Right kidney (tissue), 1 donor: ENCODE results near the gene ULK3.
A peak's percentile ranks its signal among the peaks of the same experiment; 100 is the strongest.

ENCODE experiments used
- DNase-seq: peaks from one replicate; pipeline ENCODE4 v3.0.0-alpha.2; 2016

The ULK3 gene

GRCh38 chr15:74840851-74841775, 1.8 kb downstream of the ULK3 start:
- DNase-seq, result no peak

DNA sequence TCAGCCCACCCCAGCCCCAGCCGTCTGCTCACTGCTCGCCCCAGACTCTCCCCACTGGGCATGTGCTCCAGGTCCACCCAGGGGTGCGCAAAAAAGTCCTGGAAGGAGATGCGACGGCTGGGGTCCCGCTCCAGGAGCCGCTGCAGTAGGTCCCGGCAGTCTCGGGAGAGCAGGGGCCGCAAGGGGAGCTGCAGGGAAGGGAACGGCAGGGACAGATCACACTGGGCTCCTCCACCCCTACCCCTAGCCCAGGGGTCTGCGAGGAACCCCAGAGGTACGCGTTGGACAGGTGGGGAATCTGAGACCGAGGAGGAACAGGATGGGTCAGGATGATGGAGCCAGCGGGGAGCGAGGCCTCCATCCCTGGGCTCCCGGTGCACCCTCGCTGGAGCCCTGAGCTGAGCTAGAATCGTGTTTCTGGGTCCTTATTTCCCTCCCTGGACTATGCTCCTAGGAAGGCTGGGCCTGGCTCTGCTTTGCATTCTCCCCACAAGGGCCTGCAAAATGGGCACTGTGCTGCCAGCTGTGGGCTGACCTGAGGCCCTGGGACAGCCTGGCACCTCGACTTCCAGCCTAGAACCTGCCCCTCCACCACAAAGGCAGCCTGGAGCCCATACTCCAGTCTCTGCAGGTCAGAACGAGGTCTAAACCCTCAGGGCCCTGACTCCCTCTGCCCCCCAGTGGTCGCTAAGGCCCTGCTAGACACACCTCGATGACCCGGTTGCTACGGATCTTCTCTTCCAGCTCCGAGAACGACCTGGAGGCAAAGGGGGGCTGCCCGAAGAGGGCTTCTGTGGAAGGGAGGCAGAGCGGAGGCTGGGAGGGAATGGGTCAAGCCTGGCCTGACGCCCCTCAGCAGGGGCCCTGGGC, 3.2 kb downstream of the ULK3 start:
- DNase-seq, result no peak

DNA sequence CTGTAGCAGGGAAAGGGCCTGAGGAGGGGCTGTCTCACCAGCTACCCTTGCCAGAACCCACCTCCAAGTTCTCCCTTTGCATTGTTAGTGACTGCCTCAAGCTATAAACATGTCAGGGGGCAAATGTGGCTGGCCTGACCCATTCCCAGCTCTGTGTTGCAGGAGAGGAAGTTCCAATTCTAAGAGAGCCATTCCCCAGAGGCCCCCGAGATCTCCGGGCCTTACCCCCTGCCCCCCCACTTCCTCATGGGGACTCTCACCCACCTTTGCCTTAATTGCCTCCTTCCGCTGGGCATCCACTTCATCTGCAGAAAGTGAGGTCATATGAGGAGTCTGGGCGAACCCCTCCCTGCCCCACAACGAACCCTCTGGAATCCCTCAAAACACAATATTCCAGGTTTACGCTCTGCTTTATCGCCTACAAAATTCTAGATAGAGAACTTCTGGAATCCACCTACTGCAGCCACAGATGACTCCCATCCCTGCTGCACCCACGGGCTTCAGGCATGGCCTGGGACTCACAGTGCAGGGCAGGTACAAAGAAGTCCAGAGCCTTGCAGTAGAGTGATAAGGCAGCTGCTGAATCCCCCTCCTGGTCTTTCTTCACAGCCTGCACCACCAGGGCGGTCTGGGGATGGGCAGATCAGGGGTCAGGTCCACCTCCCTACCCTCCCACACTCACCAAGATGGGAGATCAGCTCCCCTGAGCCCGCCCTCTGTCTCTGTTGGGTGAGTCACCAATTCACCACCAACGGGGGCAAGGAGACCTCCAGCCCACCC, 4.0 kb downstream of the ULK3 start:
- no peak for DNase-seq

DNA sequence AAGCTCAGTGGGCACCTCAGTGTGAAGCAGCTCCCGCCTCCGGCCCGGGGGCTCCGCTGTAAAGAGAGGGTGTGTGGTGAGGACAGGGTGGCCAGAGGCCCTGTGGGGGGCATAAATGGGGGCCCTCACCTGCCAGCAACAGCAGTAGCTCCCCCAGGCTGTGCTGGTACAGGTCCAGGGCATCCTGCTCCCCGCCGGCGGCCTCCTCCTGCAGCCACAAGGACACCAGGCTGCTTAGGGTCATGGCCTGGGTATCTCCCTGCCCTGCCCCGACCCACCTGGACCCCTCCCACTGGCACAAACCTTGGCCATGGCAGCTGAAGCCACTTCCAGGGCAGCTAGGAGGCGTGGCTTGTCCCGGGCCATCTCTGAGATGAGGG, 4.8 kb downstream of the ULK3 start:
- no peak for DNase-seq

GRCh38 chr15:74837482-74838136, 5.3 kb downstream of the ULK3 start:
- DNase-seq, result no peak

- DNase-seq, result no peak
Observed at GRCh38 chr15:74836846-74837245, 6.1 kb downstream of the ULK3 start.

- DNase-seq, result no peak
Observed at GRCh38 chr15:74835312-74835823, 7.6 kb downstream of the ULK3 start.

- DNase-seq, result no peak
Observed at GRCh38 chr15:74833376-74834107, 9.4 kb downstream of the ULK3 start.

- no peak for DNase-seq
Observed at GRCh38 chr15:74832826-74833225, 10.1 kb downstream of the ULK3 start.

DNA sequence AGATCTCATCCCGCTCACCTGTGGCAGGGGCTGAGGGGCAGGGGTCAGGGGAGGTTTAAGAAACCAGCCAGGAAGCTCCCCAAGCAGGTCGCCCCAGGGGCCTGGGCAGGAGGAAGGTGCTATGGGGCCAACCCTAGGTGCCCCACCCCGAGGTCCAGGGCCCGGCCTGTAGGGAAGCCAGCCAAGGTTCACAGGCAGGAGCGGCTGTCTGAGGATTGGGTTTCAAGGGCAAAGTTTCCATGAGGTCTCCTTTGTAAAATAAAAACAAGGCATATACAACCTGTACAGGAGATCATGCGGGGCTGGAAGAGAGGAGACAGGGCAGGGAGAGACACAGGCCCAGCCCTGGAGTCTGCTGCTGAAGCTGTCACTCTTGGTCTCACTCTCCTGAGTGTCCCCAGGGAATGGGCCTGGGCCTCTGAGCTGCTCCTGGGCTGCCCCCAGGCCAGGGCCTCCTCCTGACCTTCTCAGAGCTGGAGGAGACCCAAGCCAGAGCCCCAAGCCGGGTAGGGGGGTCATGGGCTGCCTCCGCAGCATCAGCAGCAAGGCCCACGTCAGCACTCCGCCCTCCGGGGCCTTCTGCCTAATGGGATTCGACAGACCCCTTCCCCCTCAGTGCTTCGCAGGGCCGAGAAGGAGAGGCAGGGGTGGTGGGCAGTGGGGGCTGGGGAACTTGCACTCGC, 11.0 kb downstream of the ULK3 start:
- no peak for DNase-seq

DNA sequence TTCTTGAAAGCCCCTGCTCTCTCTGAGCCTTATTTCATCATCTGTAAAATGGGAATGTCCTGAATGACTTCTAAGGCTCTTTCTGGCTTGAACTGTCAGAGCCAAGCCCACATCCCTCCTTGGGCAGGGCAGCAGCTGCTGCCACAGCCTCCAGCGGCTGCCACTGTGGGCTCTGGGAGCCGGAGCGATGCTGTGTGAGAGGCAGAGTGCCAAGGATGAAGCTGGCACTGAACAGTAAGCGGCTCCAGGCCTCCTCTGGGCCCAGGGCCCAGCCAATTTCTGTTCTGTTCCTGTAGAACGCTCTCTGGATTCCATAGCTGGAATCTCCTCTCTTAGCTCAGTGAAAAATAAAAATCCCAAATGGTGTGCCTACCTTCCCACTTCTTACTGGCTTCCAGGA, 12.1 kb downstream of the ULK3 start:
- DNase-seq, result no peak

GRCh38 chr15:74829991-74830390, 13.0 kb downstream of the ULK3 start:
- DNase-seq, result no peak

- no peak for DNase-seq
Observed at GRCh38 chr15:74829486-74829885, 13.5 kb downstream of the ULK3 start.

DNA sequence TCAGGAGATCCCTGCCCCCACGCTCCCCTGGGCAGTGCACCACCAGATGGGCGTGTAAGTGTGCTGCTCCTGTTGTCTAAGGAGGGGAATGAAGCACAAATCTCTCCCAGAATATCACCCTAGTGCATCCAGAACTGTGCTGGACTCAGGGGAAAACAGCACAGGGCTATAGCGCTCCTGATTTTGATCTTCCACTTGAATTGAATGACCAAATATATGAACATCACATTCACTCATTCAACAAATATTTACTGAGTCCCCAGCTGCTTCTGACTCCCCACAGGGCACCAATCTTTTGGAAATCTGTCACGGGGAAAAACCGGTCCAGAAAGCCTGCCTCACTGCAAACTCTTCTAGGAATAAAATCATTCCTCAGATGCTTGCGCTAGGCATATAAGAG, 14.1 kb downstream of the ULK3 start:
- DNase-seq, result no peak

- DNase-seq, result no peak
Observed at GRCh38 chr15:74827614-74828013, 15.3 kb downstream of the ULK3 start.

- no peak for DNase-seq
Observed at GRCh38 chr15:74826921-74827320, 16.0 kb downstream of the ULK3 start.

GRCh38 chr15:74826364-74826819, 16.6 kb downstream of the ULK3 start, which contains the start of gene CPLX3:
TSS of gene CPLX3 (plus strand) at chr15:74826627. CDS start at chr15:74826704, 77 bp downstream.
- DNase-seq, result peak; percentile 55

- no peak for DNase-seq
Observed at GRCh38 chr15:74825866-74826265, 17.1 kb downstream of the ULK3 start.

DNA sequence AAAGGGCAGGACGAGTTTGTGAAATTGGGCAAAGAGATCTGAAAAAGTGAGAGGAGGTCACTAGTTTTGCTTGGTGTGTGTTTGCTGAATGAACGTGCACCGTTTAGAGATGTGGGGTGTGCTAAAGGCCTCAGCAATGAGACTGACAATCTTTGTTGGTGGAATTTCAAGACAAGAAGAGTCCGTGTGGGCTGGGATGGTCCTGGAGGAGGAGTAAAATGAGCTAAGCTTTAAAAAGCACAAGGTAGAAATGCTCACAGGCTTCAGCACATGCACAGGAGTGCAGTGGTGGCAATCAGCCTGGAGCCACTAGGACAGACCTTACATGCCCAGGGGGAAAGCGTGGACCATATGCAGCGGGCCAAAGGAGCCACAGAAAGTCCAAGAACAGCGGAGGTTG, 18.0 kb downstream of the ULK3 start:
- DNase-seq, result no peak

DNA sequence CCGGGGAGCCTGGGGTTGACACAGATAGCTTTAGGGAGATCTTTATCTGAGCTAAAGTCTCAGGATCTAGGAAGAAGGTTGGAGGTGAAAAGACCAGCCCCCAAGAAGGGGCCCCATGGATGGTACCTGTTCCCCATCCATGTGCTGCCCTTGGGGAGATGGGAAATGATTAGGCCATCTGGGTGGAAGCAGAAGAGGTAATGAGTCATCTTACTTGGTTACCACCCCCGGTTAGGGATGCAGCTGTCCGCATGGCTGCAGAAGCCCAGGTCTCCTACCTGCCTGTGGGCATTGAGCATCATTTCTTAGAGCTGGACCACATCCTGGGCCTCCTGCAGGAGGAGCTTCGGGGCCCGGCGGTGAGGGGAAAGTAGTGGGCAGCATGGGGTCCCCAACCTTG, 19.6 kb downstream of the ULK3 start:
- no peak for DNase-seq
